HCT116 (cell line): ENCODE measurements around the gene ALDH2. TPM values are rescaled to one million over a fixed set of nuclear protein-coding genes. Genes with fewer than 3 reads are reported as not detected.

Source experiments
- ATAC-seq: fragments of 200-7000 bp; cut with Tn5 transposase; 2 replicates; pipeline ENCODE4 v1.9.1; 2020; ENCODE audit warnings: mild to moderate bottlenecking, moderate library complexity
- BruUV-seq: library from RNA; stranded (reverse); fragments of 400-500 nt; replicated peaks from 2 replicates; lab custom pipeline; 2021; lab: Mats Ljungman, UMichigan
- CTCF ChIA-PET: fragments of 300-600 bp; sonication (Branson Sonifier 250); formaldehyde crosslinking; loops from one replicate; lab custom pipeline; 2021; ENCODE audit warnings: antibody characterized with exemption; lab: Charles Lee
- POLR2A ChIA-PET: fragments of 300-600, 350-600 bp; sonication (Branson Sonifier 250); formaldehyde crosslinking; loops from one replicate; lab custom pipeline; 2021; ENCODE audit warnings: antibody characterized with exemption; lab: Charles Lee
- RAD21 ChIA-PET, 2 experiments: fragments of 300-600 bp; sonication (Branson Sonifier 250); formaldehyde crosslinking; loops; one replicate each; lab custom pipeline; 2023; ENCODE audit warnings: low total read pairs in 2 of 2; ENCODE audit not compliant: uncharacterized antibody in 2 of 2, unreplicated experiment in 2 of 2, low non-redundant PET in 1 of 2; lab: Charles Lee
- DNase-seq: peaks from one replicate; pipeline ENCODE4 v3.0.0-alpha.2; 2010; ENCODE audit warnings: low read depth, low spot score
- H2AFZ ChIP-seq: fragments of 200-600 bp; shearing (Covaris generic), sonication (generic); 2 replicates; pipeline ENCODE4 v1.6.1; 2017; ENCODE audit warnings: low read depth, mixed run types, mixed read lengths, antibody characterized with exemption, low read length; ENCODE audit not compliant: poor library complexity, severe bottlenecking
- H3K27ac ChIP-seq: 2 replicates; pipeline ENCODE4 v1.5.1; 2012; ENCODE audit warnings: low read depth, low read length
- H3K27me3 ChIP-seq: fragments of 200-600 bp; sonication (generic); 2 replicates; pipeline ENCODE4 v1.6.1; 2016; ENCODE audit warnings: mixed run types, low read length, mixed read lengths; ENCODE audit not compliant: insufficient read depth
- H3K36me3 ChIP-seq, 2 experiments: fragments of 200-500 bp in 1 of 2; fragments of 200-600 bp in 1 of 2; sonication (Bioruptor generic) in 1 of 2; sonication (generic) in 1 of 2; 2 replicates each; pipeline versions ENCODE4 v1.5.1 to v1.6.1; 2014 to 2016; ENCODE audit warnings: low read length in 2 of 2, inconsistent platforms in 1 of 2, mixed read lengths in 1 of 2, mixed run types in 1 of 2; ENCODE audit not compliant: insufficient read depth in 2 of 2, control insufficient read depth in 1 of 2
- H3K4me1 ChIP-seq, 2 experiments: fragments of 200-600 bp in 1 of 2; sonication (generic) in 1 of 2; 2 replicates each; pipeline versions ENCODE4 v1.5.1 to v1.6.1; 2012 to 2017; ENCODE audit warnings: low read length in 2 of 2, inconsistent platforms in 1 of 2, mild to moderate bottlenecking in 1 of 2, mixed read lengths in 1 of 2, mixed run types in 1 of 2, moderate library complexity in 1 of 2; ENCODE audit not compliant: insufficient read depth in 2 of 2, control insufficient read depth in 1 of 2
- H3K4me2 ChIP-seq: fragments of 200-600 bp; sonication (generic); 2 replicates; pipeline ENCODE4 v1.6.1; 2017; ENCODE audit warnings: mixed run types, low read length, mixed read lengths
- H3K4me3 ChIP-seq, 2 experiments: fragments of 200-600 bp in 1 of 2; sonication (generic) in 1 of 2; replicated peaks in 1 of 2; 2 replicates each; pipeline ENCODE4 v1.5.1; 2011 to 2016; ENCODE audit warnings: low read length in 2 of 2, control low read depth in 1 of 2, low read depth in 1 of 2, mild to moderate bottlenecking in 1 of 2, mixed read lengths in 1 of 2, mixed run types in 1 of 2
- H3K79me2 ChIP-seq: fragments of 200-600 bp; sonication (generic); 2 replicates; pipeline ENCODE4 v1.6.1; 2017; ENCODE audit warnings: mild to moderate bottlenecking, mixed run types, low read length, moderate library complexity, mixed read lengths; ENCODE audit not compliant: insufficient read depth
- H3K9ac ChIP-seq: fragments of 200-600 bp; sonication (generic); 2 replicates; pipeline ENCODE4 v1.6.1; 2016; ENCODE audit warnings: low read length, mixed read lengths
- H3K9me2 ChIP-seq: fragments of 200-600 bp; sonication (generic), shearing (Covaris generic); 2 replicates; pipeline ENCODE4 v1.6.1; 2017; ENCODE audit warnings: mixed run types, mild to moderate bottlenecking, moderate library complexity; ENCODE audit not compliant: insufficient read depth
- H3K9me3 ChIP-seq, 2 experiments: fragments of 200-500 bp in 1 of 2; fragments of 200-600 bp in 1 of 2; sonication (Bioruptor generic) in 1 of 2; sonication (generic) in 1 of 2; 2 replicates each; pipeline ENCODE4 v1.6.1; 2014 to 2017; ENCODE audit warnings: low read length in 2 of 2, mixed read lengths in 2 of 2, inconsistent platforms in 1 of 2, low read depth in 1 of 2, mild to moderate bottlenecking in 1 of 2, mixed run types in 1 of 2, moderate library complexity in 1 of 2; ENCODE audit not compliant: control insufficient read depth in 1 of 2, insufficient read depth in 1 of 2
- H4K20me1 ChIP-seq: fragments of 200-600 bp; sonication (generic), shearing (Covaris generic); 2 replicates; pipeline ENCODE4 v1.6.1; 2017; ENCODE audit warnings: mixed run types, mild to moderate bottlenecking, moderate library complexity; ENCODE audit not compliant: insufficient read depth
- CTCF ChIP-seq, 3 experiments: fragments of 200-600 bp in 1 of 3; sonication (generic) in 1 of 3; IDR thresholded peaks in 2 of 3; conservative IDR thresholded peaks in 1 of 3; 2 replicates each; pipeline ENCODE4 v1.5.1; 2012 to 2017; ENCODE audit warnings: low read depth in 2 of 3, low read length in 2 of 3, antibody characterized with exemption in 1 of 3, borderline replicate concordance in 1 of 3, control low read depth in 1 of 3, mild to moderate bottlenecking in 1 of 3, mixed read lengths in 1 of 3, mixed run types in 1 of 3, moderate library complexity in 1 of 3; ENCODE audit not compliant: insufficient read depth in 1 of 3
- FOSL1 ChIP-seq: IDR thresholded peaks from 2 replicates; pipeline ENCODE4 v1.6.1; 2012; ENCODE audit warnings: low read depth
- MAX ChIP-seq: IDR thresholded peaks from 2 replicates; pipeline ENCODE4 v1.6.1; 2012
- POLR2AphosphoS5 ChIP-seq: IDR thresholded peaks from 2 replicates; pipeline ENCODE4 v1.6.1; 2011; ENCODE audit warnings: mild to moderate bottlenecking, low read depth, low read length, moderate library complexity
- REST ChIP-seq: IDR thresholded peaks from 2 replicates; pipeline ENCODE4 v1.6.1; 2012; ENCODE audit warnings: low read depth
- ZNF274 ChIP-seq: fragments of 200-500 bp; sonication (Bioruptor generic); IDR thresholded peaks from 2 replicates; pipeline ENCODE4 v1.6.1; 2014; ENCODE audit warnings: mild to moderate bottlenecking, low read depth, low read length, inconsistent platforms
- intact Hi-C: fragments of 100-400 bp; cut with micrococcal nuclease; formaldehyde crosslinking; loops from 2 replicates; pipeline ENCODE4 v1.10.0; 2022
- total RNA-seq: library from RNA; stranded (reverse); gene quantifications from one replicate; pipeline ENCODE4 v1.2.1, GENCODE V29; 2021; ENCODE audit not compliant: unreplicated experiment

Gene ALDH2
- total RNA-seq, 1 experiment from 2014 or later, result 32.9 TPM

- Histone ChIP-seq H3K79me2 (peaks cover 93% of the 10 kb centered on the region), H3K9me2 (no peaks in the 10 kb centered on the region), H3K4me3 (no peak overlapping the region), H3K9me3 (no peaks in the 10 kb centered on the region), H3K4me1 (peaks cover 0 to 14% of the 10 kb centered on the region in 2 experiments; a peak in 1 of 4 replicates), H4K20me1 (no peaks in the 10 kb centered on the region), H3K27me3 (no peaks in the 10 kb centered on the region), H2AFZ (no peak overlapping the region), H3K9ac (no peak overlapping the region), H3K4me2 (no peak overlapping the region), H3K27ac (no peak overlapping the region), H3K36me3 (no peaks in the 10 kb centered on the region; a peak in 2 of 4 replicates)
- DNase-seq (no peak), ATAC-seq (no peak)
- intact Hi-C loops, result no loop called here
- ChIA-PET CTCF (no interaction called here), RAD21 (no interaction called here), POLR2A (no interaction called here)
- BruUV-seq, result no TSS peak
- TF ChIP-seq POLR2AphosphoS5, result no peak
- no peak for TF ChIP-seq REST
- TF ChIP-seq FOSL1, result no peak
- TF ChIP-seq ZNF274, result no peak
- TF ChIP-seq CTCF (IDR thresholded peaks at IDR 0.05 in 2 of 3, conservative IDR thresholded peaks at IDR 0.05 in 1 of 3; ENCODE audit: borderline replicate concordance in 1 of 3, insufficient read depth in 1 of 3, low read depth in 2 of 3, low read length in 2 of 3), result no peak
- TF ChIP-seq MAX, result no peak
These were observed 83.8 kb downstream of the ALDH2 start for GRCh38 chr12:111850526-111850925.
